Measurements from ENCODE around the gene PRKCH.

PRKCH gene

GRCh38 chr14:61491224-61491623 lies 169.8 kb downstream of the PRKCH start:
- DNase-seq (ENCODE audit: low read depth in 2 of 2): no peak

- DNase-seq (ENCODE audit: low read depth in 2 of 2): no peak
Observed at GRCh38 chr14:61491876-61492434, 170.6 kb downstream of the PRKCH start.

GRCh38 chr14:61492474-61492873 lies 171.1 kb downstream of the PRKCH start:
- no peak for DNase-seq (ENCODE audit: low read depth in 2 of 2)

GRCh38 chr14:61493239-61493638 lies 171.9 kb downstream of the PRKCH start:
- DNase-seq (ENCODE audit: low read depth in 2 of 2): no peak

- DNase-seq (ENCODE audit: low read depth in 2 of 2): no peak
Observed at GRCh38 chr14:61494018-61494417, 172.6 kb downstream of the PRKCH start.

- DNase-seq (ENCODE audit: low read depth in 2 of 2): no peak
Observed at GRCh38 chr14:61495809-61496208, 174.4 kb downstream of the PRKCH start.

GRCh38 chr14:61498303-61498702 lies 176.9 kb downstream of the PRKCH start:
- DNase-seq (ENCODE audit: low read depth in 2 of 2): no peak

GRCh38 chr14:61498811-61499210 lies 177.4 kb downstream of the PRKCH start:
- DNase-seq (ENCODE audit: low read depth in 2 of 2): no peak

GRCh38 chr14:61499991-61500390 lies 178.6 kb downstream of the PRKCH start:
- no peak for DNase-seq (ENCODE audit: low read depth in 2 of 2)

GRCh38 chr14:61501714-61502458 lies 180.5 kb downstream of the PRKCH start:
- DNase-seq (ENCODE audit: low read depth in 2 of 2): no peak

GRCh38 chr14:61502459-61503093 lies 181.2 kb downstream of the PRKCH start:
- DNase-seq (ENCODE audit: low read depth in 2 of 2): no peak

GRCh38 chr14:61503167-61503801 lies 181.9 kb downstream of the PRKCH start:
- DNase-seq (ENCODE audit: low read depth in 2 of 2): no peak

- no peak for DNase-seq (ENCODE audit: low read depth in 2 of 2)
Observed at GRCh38 chr14:61504901-61505300, 183.5 kb downstream of the PRKCH start.

- DNase-seq (ENCODE audit: low read depth in 2 of 2): no peak
Observed at GRCh38 chr14:61505815-61506809, 184.7 kb downstream of the PRKCH start.

GRCh38 chr14:61508526-61508925 lies 187.1 kb downstream of the PRKCH start:
- DNase-seq (ENCODE audit: low read depth in 2 of 2): no peak

- no peak for DNase-seq (ENCODE audit: low read depth in 2 of 2)
Observed at GRCh38 chr14:61510736-61511557, 189.6 kb downstream of the PRKCH start.

GRCh38 chr14:61511558-61511948 lies 190.2 kb downstream of the PRKCH start:
- DNase-seq (ENCODE audit: low read depth in 2 of 2): peak; percentile 66 to 74

- DNase-seq (ENCODE audit: low read depth in 2 of 2): no peak
Observed at GRCh38 chr14:61512026-61512834, 190.9 kb downstream of the PRKCH start.

- no peak for DNase-seq (ENCODE audit: low read depth in 2 of 2)
Observed at GRCh38 chr14:61513986-61514830, 192.8 kb downstream of the PRKCH start.

Data from stimulated activated CD4-positive, alpha-beta T cell treated with anti-CD3 and anti-CD28 coated beads, Interleukin-15, amount 100 ng/mL, for 48 hours (primary cell).